MCF 10A (cell line): ENCODE results near the gene KLHL22. TPM values are rescaled to one million over a fixed set of nuclear protein-coding genes. Genes with fewer than 3 reads are reported as not detected.
A peak's percentile ranks its signal among the peaks of the same experiment; 100 is the strongest.
"Not testable (repeated sequence)": the region's sequence is repeated elsewhere in the genome, so short reads cannot be mapped to it uniquely, and the experiment has no call there.

Experiments used
- BruUV-seq: library from RNA; stranded (reverse); fragments of 400-500 nt; replicated peaks from 2 replicates; lab custom pipeline; 2021; lab: Mats Ljungman, UMichigan
- CTCF ChIA-PET: fragments of 300-600 bp; sonication (Branson Sonifier 250); formaldehyde crosslinking; extraction: SDS; loops from one replicate; lab custom pipeline; 2021; ENCODE audit warnings: antibody characterized with exemption, inconsistent platforms; lab: Yijun Ruan, JAX
- POLR2A ChIA-PET: fragments of 300-600, 350-650 bp; sonication (Branson Sonifier 250); formaldehyde crosslinking; extraction: SDS; loops from one replicate; lab custom pipeline; 2020; ENCODE audit warnings: antibody characterized with exemption, inconsistent platforms; lab: Yijun Ruan, JAX
- DNase-seq: peaks from one replicate; pipeline ENCODE4 v3.0.0-alpha.2; 2018; ENCODE audit not compliant: unreplicated experiment
- H3K27ac Mint-ChIP-seq: one replicate; pipeline ENCODE4 v1.8.0; 2022; ENCODE audit warnings: mild to moderate bottlenecking, low read depth, mixed read lengths; ENCODE audit not compliant: unreplicated experiment
- H3K27me3 Mint-ChIP-seq: one replicate; pipeline ENCODE4 v1.8.0; 2022; ENCODE audit warnings: mixed read lengths; ENCODE audit not compliant: insufficient read depth, unreplicated experiment
- H3K36me3 Mint-ChIP-seq: one replicate; pipeline ENCODE4 v1.8.0; 2022; ENCODE audit warnings: mild to moderate bottlenecking, moderate library complexity, mixed read lengths; ENCODE audit not compliant: insufficient read depth, unreplicated experiment
- H3K4me1 Mint-ChIP-seq: one replicate; pipeline ENCODE4 v1.8.0; 2022; ENCODE audit warnings: mixed read lengths; ENCODE audit not compliant: insufficient read depth, unreplicated experiment
- H3K4me3 Mint-ChIP-seq: one replicate; pipeline ENCODE4 v1.8.0; 2022; ENCODE audit warnings: mild to moderate bottlenecking, moderate library complexity, mixed read lengths; ENCODE audit not compliant: unreplicated experiment
- H3K9me3 Mint-ChIP-seq: one replicate; pipeline ENCODE4 v1.8.0; 2022; ENCODE audit warnings: mixed read lengths; ENCODE audit not compliant: unreplicated experiment
- intact Hi-C: fragments of 100-400 bp; cut with micrococcal nuclease; formaldehyde crosslinking; loops from 2 replicates; pipeline ENCODE4 v1.14.1; 2022
- total RNA-seq: library from RNA; stranded (reverse); gene quantifications from 2 replicates; pipeline ENCODE4 v1.2.3, GENCODE V29; 2022
- TF ChIP-seq, protein P1 (sequence below): fragments of 200-600 bp; IDR thresholded peaks from one replicate; pipeline ENCODE4 v1.8.0; 2022; ENCODE audit warnings: antibody characterized with exemption, mild to moderate bottlenecking; ENCODE audit not compliant: unreplicated experiment

KLHL22 gene
- total RNA-seq, 1 experiment from 2014 or later, result 14.7 TPM

DNA sequence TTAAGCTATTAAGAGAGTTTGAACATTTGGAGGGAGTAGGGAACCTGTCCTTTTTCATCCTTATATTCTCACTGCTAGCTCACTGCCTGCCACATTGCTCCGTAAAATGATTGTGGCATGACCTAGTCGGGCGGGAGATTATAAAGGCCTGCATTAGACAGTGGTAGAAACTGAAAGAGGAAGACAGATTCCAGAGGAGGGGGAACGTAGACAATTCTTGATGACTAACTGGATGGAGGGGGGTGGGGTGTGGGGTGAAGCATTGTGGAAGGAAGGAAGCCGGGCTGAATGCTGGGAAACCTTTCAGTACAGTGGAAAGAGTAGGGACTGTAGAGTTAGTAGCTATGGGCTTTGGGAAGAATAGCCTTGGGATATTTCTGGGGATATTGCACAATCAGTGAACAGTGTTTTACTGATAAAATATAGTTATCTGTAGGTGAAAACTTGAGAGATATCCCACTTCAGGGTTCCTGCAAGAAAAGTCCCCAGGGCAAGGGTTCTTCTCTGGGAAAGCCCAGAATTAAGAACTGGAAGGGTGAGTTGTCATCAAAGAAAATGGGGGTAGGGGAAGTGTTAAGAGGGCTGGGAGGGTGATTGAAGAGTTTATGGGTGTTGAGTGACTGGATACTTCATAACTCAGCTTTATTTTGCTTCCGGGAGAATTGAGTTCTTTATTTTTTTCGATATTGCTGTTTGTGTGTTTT lies 13.9 kb upstream of the KLHL22 start:
- no peaks in the 10 kb centered on the region for H3K27me3 Mint-ChIP-seq
- intact Hi-C loops, result loop anchor here (2.0 kb wide), 1 partner anchor 59 kb away; no protein-coding TSS in a partner anchor
- TF ChIP-seq, protein P1, sequence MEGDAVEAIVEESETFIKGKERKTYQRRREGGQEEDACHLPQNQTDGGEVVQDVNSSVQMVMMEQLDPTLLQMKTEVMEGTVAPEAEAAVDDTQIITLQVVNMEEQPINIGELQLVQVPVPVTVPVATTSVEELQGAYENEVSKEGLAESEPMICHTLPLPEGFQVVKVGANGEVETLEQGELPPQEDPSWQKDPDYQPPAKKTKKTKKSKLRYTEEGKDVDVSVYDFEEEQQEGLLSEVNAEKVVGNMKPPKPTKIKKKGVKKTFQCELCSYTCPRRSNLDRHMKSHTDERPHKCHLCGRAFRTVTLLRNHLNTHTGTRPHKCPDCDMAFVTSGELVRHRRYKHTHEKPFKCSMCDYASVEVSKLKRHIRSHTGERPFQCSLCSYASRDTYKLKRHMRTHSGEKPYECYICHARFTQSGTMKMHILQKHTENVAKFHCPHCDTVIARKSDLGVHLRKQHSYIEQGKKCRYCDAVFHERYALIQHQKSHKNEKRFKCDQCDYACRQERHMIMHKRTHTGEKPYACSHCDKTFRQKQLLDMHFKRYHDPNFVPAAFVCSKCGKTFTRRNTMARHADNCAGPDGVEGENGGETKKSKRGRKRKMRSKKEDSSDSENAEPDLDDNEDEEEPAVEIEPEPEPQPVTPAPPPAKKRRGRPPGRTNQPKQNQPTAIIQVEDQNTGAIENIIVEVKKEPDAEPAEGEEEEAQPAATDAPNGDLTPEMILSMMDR, result no peak
- H3K27ac Mint-ChIP-seq, result peak overlapping the region; percentile 99
- no peaks in the 10 kb centered on the region for H3K9me3 Mint-ChIP-seq
- peak; percentile 89 for DNase-seq
- CTCF ChIA-PET, result interaction anchor here (0.6 to 1.6 kb wide), 5 partner anchors 15 to 96 kb away, joined by 3 to 11 read pairs (median 6); no protein-coding TSS in a partner anchor
- H3K4me3 Mint-ChIP-seq, result peak overlapping the region; percentile 90
- BruUV-seq, result no TSS peak
- H3K36me3 Mint-ChIP-seq, result peaks cover 35% of the 10 kb centered on the region
- peaks cover 47% of the 10 kb centered on the region for H3K4me1 Mint-ChIP-seq
- POLR2A ChIA-PET, result interaction anchor here (0.9 to 16.3 kb wide), 15 partner anchors 7 to 410 kb away, joined by 3 to 332 read pairs (median 6); partner anchors contain the start of gene KLHL22

- TF ChIP-seq, protein P1, result no peak
- no peak for DNase-seq
- POLR2A ChIA-PET, result interaction anchor here (0.7 to 16.3 kb wide), 16 partner anchors 8 to 1029 kb away, joined by 3 to 332 read pairs (median 6); partner anchors contain the start of genes CDC45, KLHL22, TRMT2A and UFD1
- no peaks in the 10 kb centered on the region for H3K27me3 Mint-ChIP-seq
- H3K4me3 Mint-ChIP-seq, result peak overlapping the region; percentile 90
- intact Hi-C loops, result loop anchor here (2.0 kb wide), 1 partner anchor 60 kb away; no protein-coding TSS in a partner anchor
- peaks cover 30% of the 10 kb centered on the region for H3K36me3 Mint-ChIP-seq
- BruUV-seq, result TSS peak; percentile 91
- H3K4me1 Mint-ChIP-seq, result peaks cover 47% of the 10 kb centered on the region
- CTCF ChIA-PET, result interaction anchor here (1.1 to 1.6 kb wide), 3 partner anchors 22 to 58 kb away, joined by 6 to 11 read pairs (median 8); no protein-coding TSS in a partner anchor
- H3K9me3 Mint-ChIP-seq, result no peaks in the 10 kb centered on the region
- H3K27ac Mint-ChIP-seq, result peak overlapping the region; percentile 99
Measured at GRCh38 chr22:20508815-20509271, 13.2 kb upstream of the KLHL22 start.

- ChIA-PET CTCF (interaction anchor here (0.7 to 2.0 kb wide), 4 partner anchors 16 to 60 kb away, joined by 3 to 11 read pairs (median 8); no protein-coding TSS in a partner anchor), POLR2A (interaction anchor here (0.6 to 16.3 kb wide), 19 partner anchors 9 to 1029 kb away, joined by 3 to 332 read pairs (median 6); partner anchors contain the start of genes CDC45, KLHL22, TRMT2A and UFD1)
- H3K27ac Mint-ChIP-seq, result peak overlapping the region; percentile 99
- not testable (repeated sequence) for BruUV-seq, H3K9me3 Mint-ChIP-seq, H3K27me3 Mint-ChIP-seq, DNase-seq
- H3K36me3 Mint-ChIP-seq, result peaks cover 30% of the 10 kb centered on the region
- H3K4me3 Mint-ChIP-seq, result peak overlapping the region; percentile 90
- H3K4me1 Mint-ChIP-seq, result peaks cover 50% of the 10 kb centered on the region
- intact Hi-C loops, result loop anchor here (2.0 kb wide), 1 partner anchor 61 kb away; no protein-coding TSS in a partner anchor
Measured at GRCh38 chr22:20508067-20508755, 12.6 kb upstream of the KLHL22 start.

DNA sequence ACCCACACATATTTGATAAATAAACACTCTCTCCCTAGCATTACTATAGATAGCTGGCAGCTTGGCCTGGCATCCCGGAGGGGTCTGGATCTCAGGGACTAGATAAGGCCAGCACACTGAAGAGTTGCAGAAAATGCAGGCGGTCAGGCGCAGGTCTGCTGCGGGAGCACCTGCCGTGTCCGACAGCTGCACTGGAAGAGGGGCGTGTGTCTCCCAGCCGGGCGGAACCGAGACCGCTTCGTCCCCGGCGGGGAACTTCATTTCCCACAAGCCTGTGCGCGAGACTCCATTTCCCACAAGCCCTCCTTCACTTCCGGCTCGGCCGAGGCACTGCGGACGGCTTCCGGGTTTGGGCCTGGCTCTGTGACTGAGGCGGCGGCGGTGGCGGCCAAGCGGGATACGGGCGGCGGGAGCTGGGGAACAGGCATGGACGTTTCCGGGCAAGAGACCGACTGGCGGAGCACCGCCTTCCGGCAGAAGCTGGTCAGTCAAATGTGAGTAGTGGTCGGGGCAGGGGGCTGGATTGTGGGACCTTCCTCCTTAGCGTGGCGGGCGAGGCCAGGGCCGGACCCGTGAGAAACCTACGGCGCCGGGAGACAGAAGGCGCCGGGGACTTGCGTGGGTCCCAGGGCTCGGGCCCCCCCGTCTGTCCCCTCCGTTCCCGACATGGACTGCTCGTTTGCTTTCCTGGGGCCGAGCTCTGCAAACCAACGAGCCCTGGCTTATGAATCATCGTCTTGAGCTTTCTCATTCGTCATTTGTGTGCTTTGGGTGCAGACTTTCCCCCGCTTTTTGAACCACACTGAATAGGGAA lies 11.9 kb upstream of the KLHL22 start, which contains the start of gene MED15:
TSS of gene MED15 (plus strand) at position 358 of the 814 bp plus-strand sequence. CDS start at position 427, 69 bp downstream.
- H3K9me3 Mint-ChIP-seq, result no peaks in the 10 kb centered on the region
- CTCF ChIA-PET, result interaction anchor here (0.6 to 2.0 kb wide), 5 partner anchors 11 to 61 kb away, joined by 3 to 7 read pairs (median 4); no protein-coding TSS in a partner anchor
- DNase-seq, result peak; percentile 87

More for the DNA sequence above, 11.9 kb upstream of the KLHL22 start, which contains the start of gene MED15:
- TF ChIP-seq, protein P1, result no peak
- Mint-ChIP-seq H3K27me3 (no peaks in the 10 kb centered on the region), H3K36me3 (peaks cover 31% of the 10 kb centered on the region), H3K4me3 (peak within 1 kb of the TSS; percentile 90), H3K27ac (peak within 1 kb of the TSS; percentile 99), H3K4me1 (peaks cover 50% of the 10 kb centered on the region)
- intact Hi-C loops, result loop anchor here (2.0 kb wide), 1 partner anchor 61 kb away; no protein-coding TSS in a partner anchor
- POLR2A ChIA-PET, result interaction anchor here (0.6 to 16.3 kb wide), 13 partner anchors 9 to 1028 kb away, joined by 3 to 332 read pairs (median 11); partner anchors contain the start of genes CDC45, KLHL22 and UFD1
- TSS peak; percentile 72 for BruUV-seq
